Effector memory CD4-positive, alpha-beta T cell (primary cell): ENCODE data around the gene DCP2.

ENCODE experiments used
- DNase-seq, 3 donors: peaks; one replicate each; pipeline ENCODE4 v3.0.0-alpha.2; 2020
- H3K27ac ChIP-seq: 2 replicates; pipeline ENCODE4 v1.7.0; 2013; ENCODE audit warnings: mild to moderate bottlenecking, low read length, moderate library complexity; ENCODE audit not compliant: insufficient read depth, poor library complexity, severe bottlenecking
- H3K27me3 ChIP-seq: replicated peaks from 2 replicates; pipeline ENCODE4 v1.7.0; 2013; ENCODE audit warnings: mild to moderate bottlenecking, low read length; ENCODE audit not compliant: insufficient read depth, control insufficient read depth, poor library complexity, severe bottlenecking
- H3K36me3 ChIP-seq: 2 replicates; pipeline ENCODE4 v1.7.0; 2013; ENCODE audit warnings: mild to moderate bottlenecking, low read length, moderate library complexity; ENCODE audit not compliant: control insufficient read depth, insufficient read depth
- H3K4me1 ChIP-seq: 2 replicates; pipeline ENCODE4 v1.7.0; 2013; ENCODE audit warnings: low read length, mild to moderate bottlenecking; ENCODE audit not compliant: control insufficient read depth, insufficient read depth, poor library complexity, severe bottlenecking
- H3K4me3 ChIP-seq: 2 replicates; pipeline ENCODE4 v1.7.0; 2013; ENCODE audit warnings: low read length, low read depth, mild to moderate bottlenecking; ENCODE audit not compliant: insufficient read depth, poor library complexity, severe bottlenecking
- H3K9me3 ChIP-seq: 2 replicates; pipeline ENCODE4 v1.7.0; 2013; ENCODE audit warnings: mild to moderate bottlenecking, low read length, moderate library complexity; ENCODE audit not compliant: control insufficient read depth

The DCP2 gene

GRCh38 chr5:113042491-113043243 is 66.1 kb downstream of the DCP2 start:
- Histone ChIP-seq H3K27me3 (no peaks in the 10 kb centered on the region), H3K4me3 (no peak overlapping the region), H3K4me1 (no peaks in the 10 kb centered on the region), H3K27ac (no peak overlapping the region), H3K9me3 (no peaks in the 10 kb centered on the region), H3K36me3 (no peaks in the 10 kb centered on the region)
- DNase-seq, result no peak

- H3K27ac ChIP-seq, result no peak overlapping the region
- H3K27me3 ChIP-seq, result no peaks in the 10 kb centered on the region
- no peaks in the 10 kb centered on the region for H3K9me3 ChIP-seq
- DNase-seq, result no peak
- no peaks in the 10 kb centered on the region for H3K36me3 ChIP-seq
- no peaks in the 10 kb centered on the region for H3K4me1 ChIP-seq
- no peak overlapping the region for H3K4me3 ChIP-seq
Measured at GRCh38 chr5:113043491-113043931, 66.9 kb downstream of the DCP2 start.

GRCh38 chr5:113044776-113045465 is 68.3 kb downstream of the DCP2 start:
- Histone ChIP-seq H3K4me1 (no peaks in the 10 kb centered on the region), H3K4me3 (no peak overlapping the region), H3K27me3 (no peaks in the 10 kb centered on the region), H3K36me3 (no peaks in the 10 kb centered on the region), H3K27ac (no peak overlapping the region), H3K9me3 (no peaks in the 10 kb centered on the region)
- DNase-seq, result no peak

GRCh38 chr5:113047234-113047633 is 70.6 kb downstream of the DCP2 start:
- no peaks in the 10 kb centered on the region for H3K9me3 ChIP-seq
- no peak for DNase-seq
- H3K27me3 ChIP-seq, result no peaks in the 10 kb centered on the region
- no peak overlapping the region for H3K27ac ChIP-seq
- H3K4me3 ChIP-seq, result no peak overlapping the region
- no peaks in the 10 kb centered on the region for H3K36me3 ChIP-seq
- no peaks in the 10 kb centered on the region for H3K4me1 ChIP-seq

- H3K36me3 ChIP-seq, result no peaks in the 10 kb centered on the region
- DNase-seq, result no peak
- H3K4me3 ChIP-seq, result no peak overlapping the region
- H3K4me1 ChIP-seq, result no peaks in the 10 kb centered on the region
- no peak overlapping the region for H3K27ac ChIP-seq
- no peaks in the 10 kb centered on the region for H3K9me3 ChIP-seq
- no peaks in the 10 kb centered on the region for H3K27me3 ChIP-seq
Measured at GRCh38 chr5:113047733-113048652, 71.4 kb downstream of the DCP2 start.

GRCh38 chr5:113048931-113049330 is 72.3 kb downstream of the DCP2 start:
- Histone ChIP-seq H3K27ac (no peak overlapping the region), H3K36me3 (no peaks in the 10 kb centered on the region), H3K4me3 (no peak overlapping the region), H3K27me3 (no peaks in the 10 kb centered on the region), H3K4me1 (no peaks in the 10 kb centered on the region), H3K9me3 (no peaks in the 10 kb centered on the region)
- DNase-seq, result no peak

- Histone ChIP-seq H3K9me3 (no peaks in the 10 kb centered on the region), H3K36me3 (no peaks in the 10 kb centered on the region), H3K4me1 (no peaks in the 10 kb centered on the region), H3K27ac (no peak overlapping the region), H3K27me3 (no peaks in the 10 kb centered on the region), H3K4me3 (no peak overlapping the region)
- DNase-seq, result no peak
Measured at GRCh38 chr5:113050721-113051382, 74.3 kb downstream of the DCP2 start.

- Histone ChIP-seq H3K4me3 (no peak overlapping the region), H3K4me1 (no peaks in the 10 kb centered on the region), H3K9me3 (no peaks in the 10 kb centered on the region), H3K27ac (no peak overlapping the region), H3K36me3 (no peaks in the 10 kb centered on the region), H3K27me3 (no peaks in the 10 kb centered on the region)
- DNase-seq, result no peak
Measured at GRCh38 chr5:113052041-113052795, 75.6 kb downstream of the DCP2 start.

- no peaks in the 10 kb centered on the region for H3K36me3 ChIP-seq
- no peak overlapping the region for H3K27ac ChIP-seq
- H3K4me1 ChIP-seq, result no peaks in the 10 kb centered on the region
- H3K27me3 ChIP-seq, result no peaks in the 10 kb centered on the region
- no peak for DNase-seq
- no peaks in the 10 kb centered on the region for H3K9me3 ChIP-seq
- no peak overlapping the region for H3K4me3 ChIP-seq
Measured at GRCh38 chr5:113053511-113053995, 77.0 kb downstream of the DCP2 start.
